HepG2 (cell line): ENCODE results near the gene NME1. TPM values are rescaled to one million over a fixed set of nuclear protein-coding genes. Genes with fewer than 3 reads are reported as not detected.
A peak's percentile ranks its signal among the peaks of the same experiment; 100 is the strongest.
"Not testable (repeated sequence)": the region's sequence is repeated elsewhere in the genome, so short reads cannot be mapped to it uniquely, and the experiment has no call there.

Experiments used
- ATAC-seq: fragments of 200-7000 bp; cut with Tn5 transposase; 3 replicates; pipeline ENCODE4 v1.9.1; 2020; ENCODE audit warnings: mild to moderate bottlenecking, moderate library complexity
- BruUV-seq: library from RNA; stranded (reverse); fragments of 400-500 nt; replicated peaks from 2 replicates; lab custom pipeline; 2021; lab: Mats Ljungman, UMichigan
- CTCF ChIA-PET: fragments of 300-600 bp; formaldehyde crosslinking; extraction: SDS; loops from one replicate; lab custom pipeline; 2021; ENCODE audit warnings: low total read pairs, inconsistent platforms, low intra/inter-chr PET ratio; lab: Yijun Ruan, JAX
- POLR2A ChIA-PET: fragments of 350-600 bp; sonication (Branson Sonifier 250); formaldehyde crosslinking; loops from one replicate; lab custom pipeline; 2020; ENCODE audit warnings: antibody characterized with exemption, inconsistent platforms; lab: Yijun Ruan, JAX
- DNase-seq: peaks from one replicate; pipeline ENCODE4 v3.0.0-alpha.2; 2015; ENCODE audit warnings: low spot score
- FAIRE-seq: peaks from 3 replicates; lab custom pipeline; 2011; peaks lifted over from hg19 to GRCh38; lab: Jason Lieb, UNC
- H2AFZ ChIP-seq: one replicate; pipeline ENCODE4 v1.6.1; 2011; ENCODE audit warnings: low read length, inconsistent platforms
- H3K27ac ChIP-seq: fragments of 300-600 bp; 3 replicates; pipeline ENCODE4 v1.8.0; 2011; ENCODE audit warnings: mixed run types, mild to moderate bottlenecking, mixed read lengths, low read length, inconsistent platforms; ENCODE audit not compliant: insufficient read depth; ENCODE audit errors: extremely low read length
- H3K27me3 ChIP-seq, 2 experiments: fragments of 200-600 bp in 1 of 2; 2 replicates in 1 of 2; 3 replicates in 1 of 2; pipeline versions ENCODE4 v1.6.0 to v1.8.0; 2011; ENCODE audit warnings: low read length in 2 of 2, mild to moderate bottlenecking in 2 of 2, moderate library complexity in 2 of 2, inconsistent platforms in 1 of 2; ENCODE audit not compliant: insufficient read depth in 2 of 2, control insufficient read depth in 1 of 2
- H3K36me3 ChIP-seq, 2 experiments: fragments of 200-600 bp in 1 of 2; replicated peaks in 1 of 2; 2 replicates in 1 of 2; 3 replicates in 1 of 2; pipeline versions ENCODE4 v1.5.1 to v1.8.0; 2011; ENCODE audit warnings: low read length in 2 of 2, inconsistent platforms in 1 of 2; ENCODE audit not compliant: insufficient read depth in 2 of 2, control insufficient read depth in 1 of 2
- H3K4me1 ChIP-seq: 2 replicates; pipeline ENCODE4 v1.5.1; 2012; ENCODE audit warnings: low read length, inconsistent platforms; ENCODE audit not compliant: insufficient read depth
- H3K4me2 ChIP-seq: 2 replicates; pipeline ENCODE4 v1.6.0; 2011; ENCODE audit warnings: low read depth, low read length, inconsistent platforms
- H3K4me3 ChIP-seq, 3 experiments: fragments of 200-600 bp in 1 of 3; sonication (generic), shearing (Covaris generic) in 1 of 3; replicated peaks in 1 of 3; 2 replicates each; pipeline ENCODE4 v1.5.1; 2011 to 2016; ENCODE audit warnings: low read length in 3 of 3, inconsistent platforms in 2 of 3, low read depth in 2 of 3, mild to moderate bottlenecking in 2 of 3, control low read depth in 1 of 3, mixed read lengths in 1 of 3; ENCODE audit not compliant: insufficient read depth in 1 of 3
- H3K79me2 ChIP-seq: one replicate; pipeline ENCODE4 v1.6.1; 2011; ENCODE audit warnings: low read length, inconsistent platforms; ENCODE audit not compliant: insufficient read depth
- H3K9ac ChIP-seq: 2 replicates; pipeline ENCODE4 v1.6.0; 2011; ENCODE audit warnings: mild to moderate bottlenecking, low read depth, low read length, inconsistent platforms; ENCODE audit not compliant: insufficient read depth
- H3K9me3 ChIP-seq: 2 replicates; pipeline ENCODE4 v1.5.1; 2012; ENCODE audit warnings: mild to moderate bottlenecking, low read length
- H4K20me1 ChIP-seq: 2 replicates; pipeline ENCODE4 v1.6.0; 2011; ENCODE audit warnings: inconsistent platforms, mild to moderate bottlenecking, low read length, moderate library complexity; ENCODE audit not compliant: insufficient read depth
- CEBPB ChIP-seq: IDR thresholded peaks from 2 replicates; pipeline ENCODE4 v1.6.1; 2011; ENCODE audit warnings: low read depth, low read length, improper control_type of control experiment, borderline replicate concordance
- CEBPG ChIP-seq: IDR thresholded peaks from 2 replicates; pipeline ENCODE4 v1.6.1; 2016
- FOSL2 ChIP-seq: sonication (generic); formaldehyde crosslinking; IDR thresholded peaks from 2 replicates; pipeline ENCODE4 v1.4.0; 2020; ENCODE audit warnings: missing genetic modification reagents
- HDAC1 ChIP-seq: sonication (generic); formaldehyde crosslinking; IDR thresholded peaks from 2 replicates; pipeline ENCODE4 v1.5.1; 2020; ENCODE audit warnings: mild to moderate bottlenecking, missing genetic modification reagents
- SIN3B ChIP-seq: fragments of 150-350 bp; IDR thresholded peaks from 2 replicates; pipeline ENCODE4 v1.6.1; 2014; ENCODE audit warnings: low read length
- YEATS4 ChIP-seq: sonication (generic); formaldehyde crosslinking; IDR thresholded peaks from 2 replicates; pipeline ENCODE4 v1.4.0; 2020; ENCODE audit warnings: missing genetic modification reagents, borderline replicate concordance
- YY1 ChIP-seq: IDR thresholded peaks from 2 replicates; pipeline ENCODE4 v1.6.1; 2011; ENCODE audit warnings: low read length, low read depth, moderate library complexity, mild to moderate bottlenecking; ENCODE audit not compliant: insufficient read depth, insufficient replicate concordance
- ZNF292 ChIP-seq: sonication (generic); formaldehyde crosslinking; IDR thresholded peaks from 2 replicates; pipeline ENCODE4 v1.8.1; 2022; ENCODE audit warnings: mild to moderate bottlenecking, low read depth, missing genetic modification reagents, borderline replicate concordance
- ZNF33A ChIP-seq: sonication (generic); formaldehyde crosslinking; IDR thresholded peaks from 2 replicates; pipeline ENCODE4 v1.5.1; 2020; ENCODE audit warnings: missing genetic modification reagents, mild to moderate bottlenecking, moderate library complexity, borderline replicate concordance
- ZNF761 ChIP-seq: sonication (generic); formaldehyde crosslinking; conservative IDR thresholded peaks from 2 replicates; pipeline ENCODE4 v1.4.0; 2020; ENCODE audit warnings: mild to moderate bottlenecking, missing genetic modification reagents
- WGBS: methylation state at CpG from one replicate; pipeline ENCODE4 v1.1.6; 2017; ENCODE audit warnings: low lambda C conversion rate; 5-methylcytosine and 5-hydroxymethylcytosine counted together
- in situ Hi-C: cut with HindIII; loops from 2 replicates; pipeline ENCODE4 v1.10.0; 2017; ENCODE audit warnings: low pct_unique_long_range_greater_than_20kb; ENCODE audit not compliant: extremely low pct_ligation_motif_present
- intact Hi-C: fragments of 100-400 bp; cut with micrococcal nuclease; formaldehyde crosslinking; loops from one replicate; pipeline ENCODE4 v1.10.0; 2022; ENCODE audit not compliant: unreplicated experiment
- polyA plus RNA-seq, 8 experiments: library from polyadenylated mRNA; depleted of rRNA in 3 of 8; stranded (reverse) in 7 of 8; unstranded in 1 of 8; fragments of >200 nt; fragmentation: Illumina TruSeq in 4 of 8; extraction: Trizol in 4 of 8; gene quantifications; 2 replicates each; pipeline versions ENCODE4 v1.2.1 to v1.2.3, GENCODE V29; 2011 to 2016; ENCODE audit warnings: low read depth in 4 of 8, missing spikeins in 1 of 8, mixed read lengths in 1 of 8; ENCODE audit not compliant: insufficient read depth in 1 of 8
- total RNA-seq, 5 experiments: library from RNA; depleted of rRNA; stranded (reverse); fragments of >200 nt; fragmentation: Illumina TruSeq; extraction: Trizol; gene quantifications; 2 replicates each; pipeline ENCODE4 v1.2.3, GENCODE V29; 2016; ENCODE audit warnings: low read depth in 1 of 5
- TF ChIP-seq, protein P1 (sequence below): sonication (generic); formaldehyde crosslinking; IDR thresholded peaks from 2 replicates; pipeline ENCODE4 v1.5.0; 2020; ENCODE audit warnings: mild to moderate bottlenecking, low read depth, missing genetic modification reagents, borderline replicate concordance
- TF ChIP-seq, protein P2 (sequence below): sonication (generic); formaldehyde crosslinking; IDR thresholded peaks from 2 replicates; pipeline ENCODE4 v1.5.1; 2020; ENCODE audit warnings: mild to moderate bottlenecking, missing genetic modification reagents, moderate library complexity

NME1 gene
- total and polyA plus RNA-seq, 2 of the 13 experiments (the other 11 are each of a cell fraction or from before 2014, with no cell fraction given), result 295 to 516 TPM

DNA sequence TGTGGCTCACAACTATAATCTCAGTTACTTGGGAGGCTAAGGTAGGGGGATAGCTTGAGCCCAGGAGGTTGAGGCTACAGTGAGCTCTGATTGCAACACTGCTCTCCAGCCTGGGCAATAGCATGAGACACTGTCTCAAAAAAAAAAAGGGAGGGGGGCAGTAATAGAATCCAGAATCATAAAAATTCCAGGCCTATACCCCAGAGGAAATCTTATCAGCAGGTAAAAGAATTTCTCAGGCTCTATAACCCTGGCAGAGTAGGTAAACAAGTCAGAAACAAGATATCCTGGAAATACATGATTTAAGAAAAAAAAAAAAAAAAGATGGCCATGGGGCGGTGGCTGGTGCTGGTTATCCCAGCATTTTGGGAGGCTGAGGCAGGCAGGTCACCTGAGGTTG is 45.6 kb upstream of the NME1 start:
- no peak overlapping the region for H2AFZ ChIP-seq
- in situ Hi-C loops (no loop called here), intact Hi-C loops (no loop called here)
- BruUV-seq, result no TSS peak
- H3K9ac ChIP-seq, result no peak overlapping the region
- H4K20me1 ChIP-seq, result peaks cover 27% of the 10 kb centered on the region; the same call in 1 of the 2 replicates
- peaks cover 4 to 8% of the 10 kb centered on the region in 2 experiments; a peak in 4 of 5 replicates for H3K36me3 ChIP-seq
- FAIRE-seq (no peak), ATAC-seq (no peak), DNase-seq (no peak)
- H3K4me2 ChIP-seq, result no peak overlapping the region
- H3K9me3 ChIP-seq, result no peaks in the 10 kb centered on the region
- ChIA-PET CTCF (no interaction called here), POLR2A (no interaction called here)
- TF ChIP-seq CEBPG (CRISPR knock-in tag) (peak; percentile 41; the same call in 1 of the 2 replicates), ZNF33A (CRISPR knock-in tag) (no peak), SIN3B (no peak), YEATS4 (0 out of 2 replicates have a peak, but pooled peaks have one; percentile 18), CEBPB (peak; percentile 54; the same call in 1 of the 2 replicates)
- whole genome bisulfite sequencing, result 85% methylated on average over 1 of the region's 1 CpG
- H3K27ac ChIP-seq, result no peak overlapping the region
- H3K27me3 ChIP-seq, result no peaks in the 10 kb centered on the region
- H3K4me1 ChIP-seq, result peaks cover 71% of the 10 kb centered on the region
- H3K4me3 ChIP-seq, result no peak overlapping the region
- peaks cover 87% of the 10 kb centered on the region for H3K79me2 ChIP-seq

GRCh38 chr17:51112303-51113222 is 40.8 kb upstream of the NME1 start:
- in situ Hi-C loops, H3K9ac ChIP-seq, intact Hi-C loops, H3K9me3 ChIP-seq, H3K4me3 ChIP-seq, H3K36me3 ChIP-seq, H3K27me3 ChIP-seq, BruUV-seq, H2AFZ ChIP-seq: not testable (repeated sequence)
- Histone ChIP-seq H3K4me1 (peaks cover 68% of the 10 kb centered on the region), H4K20me1 (peaks cover 25% of the 10 kb centered on the region; the same call in 1 of the 2 replicates), H3K79me2 (peaks cover 86% of the 10 kb centered on the region), H3K4me2 (peak overlapping the region; percentile 36; the same call in 1 of the 2 replicates), H3K27ac (peak overlapping the region; percentile 50)
- CTCF ChIA-PET, result interaction anchor here (1.6 kb wide), 1 partner anchor 41 kb away, joined by 3 read pairs; the partner anchor contains the start of gene NME1
- POLR2A ChIA-PET, result interaction anchor here (0.8 to 3.9 kb wide), 4 partner anchors 8 to 246 kb away, joined by 3 to 39 read pairs (median 4); partner anchors contain the start of genes NME1, SPAG9 and TOB1
- 54% methylated on average over 16 of the region's 16 CpGs for WGBS
- peak; percentile 92 for FAIRE-seq
- DNase-seq, result peak; percentile 93
- peak; percentile 97 for ATAC-seq
- TF ChIP-seq FOSL2 (CRISPR knock-in tag), result peak; percentile 74
- TF ChIP-seq HDAC1 (CRISPR knock-in tag), result peak; percentile 81
- peak; percentile 34 for TF ChIP-seq YY1
- TF ChIP-seq ZNF761 (CRISPR knock-in tag), result peak; percentile 65; the same call in 1 of the 2 replicates
- TF ChIP-seq, protein P1, sequence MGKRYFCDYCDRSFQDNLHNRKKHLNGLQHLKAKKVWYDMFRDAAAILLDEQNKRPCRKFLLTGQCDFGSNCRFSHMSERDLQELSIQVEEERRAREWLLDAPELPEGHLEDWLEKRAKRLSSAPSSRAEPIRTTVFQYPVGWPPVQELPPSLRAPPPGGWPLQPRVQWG (CRISPR knock-in tag), result 0 out of 2 replicates have a peak, but pooled peaks have one; percentile 73
- peak; percentile 65; the same call in 1 of the 2 replicates for TF ChIP-seq ZNF292 (CRISPR knock-in tag)
- TF ChIP-seq, protein P2, sequence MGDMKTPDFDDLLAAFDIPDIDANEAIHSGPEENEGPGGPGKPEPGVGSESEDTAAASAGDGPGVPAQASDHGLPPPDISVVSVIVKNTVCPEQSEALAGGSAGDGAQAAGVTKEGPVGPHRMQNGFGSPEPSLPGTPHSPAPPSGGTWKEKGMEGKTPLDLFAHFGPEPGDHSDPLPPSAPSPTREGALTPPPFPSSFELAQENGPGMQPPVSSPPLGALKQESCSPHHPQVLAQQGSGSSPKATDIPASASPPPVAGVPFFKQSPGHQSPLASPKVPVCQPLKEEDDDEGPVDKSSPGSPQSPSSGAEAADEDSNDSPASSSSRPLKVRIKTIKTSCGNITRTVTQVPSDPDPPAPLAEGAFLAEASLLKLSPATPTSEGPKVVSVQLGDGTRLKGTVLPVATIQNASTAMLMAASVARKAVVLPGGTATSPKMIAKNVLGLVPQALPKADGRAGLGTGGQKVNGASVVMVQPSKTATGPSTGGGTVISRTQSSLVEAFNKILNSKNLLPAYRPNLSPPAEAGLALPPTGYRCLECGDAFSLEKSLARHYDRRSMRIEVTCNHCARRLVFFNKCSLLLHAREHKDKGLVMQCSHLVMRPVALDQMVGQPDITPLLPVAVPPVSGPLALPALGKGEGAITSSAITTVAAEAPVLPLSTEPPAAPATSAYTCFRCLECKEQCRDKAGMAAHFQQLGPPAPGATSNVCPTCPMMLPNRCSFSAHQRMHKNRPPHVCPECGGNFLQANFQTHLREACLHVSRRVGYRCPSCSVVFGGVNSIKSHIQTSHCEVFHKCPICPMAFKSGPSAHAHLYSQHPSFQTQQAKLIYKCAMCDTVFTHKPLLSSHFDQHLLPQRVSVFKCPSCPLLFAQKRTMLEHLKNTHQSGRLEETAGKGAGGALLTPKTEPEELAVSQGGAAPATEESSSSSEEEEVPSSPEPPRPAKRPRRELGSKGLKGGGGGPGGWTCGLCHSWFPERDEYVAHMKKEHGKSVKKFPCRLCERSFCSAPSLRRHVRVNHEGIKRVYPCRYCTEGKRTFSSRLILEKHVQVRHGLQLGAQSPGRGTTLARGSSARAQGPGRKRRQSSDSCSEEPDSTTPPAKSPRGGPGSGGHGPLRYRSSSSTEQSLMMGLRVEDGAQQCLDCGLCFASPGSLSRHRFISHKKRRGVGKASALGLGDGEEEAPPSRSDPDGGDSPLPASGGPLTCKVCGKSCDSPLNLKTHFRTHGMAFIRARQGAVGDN, result peak; percentile 58
